NCI-H460 (cell line): ENCODE results near the gene PEBP1. TPM values are rescaled to one million over a fixed set of nuclear protein-coding genes. Genes with fewer than 3 reads are reported as not detected.

Experiments
- DNase-seq: peaks from one replicate; pipeline ENCODE4 v3.0.0-alpha.2; 2016; ENCODE audit warnings: low read depth; ENCODE audit errors: extremely low read depth
- total RNA-seq: library from RNA; depleted of rRNA; stranded (reverse); fragments of >200 nt; shearing (Covaris generic); gene quantifications from 2 replicates; pipeline ENCODE4 v1.2.3, GENCODE V29; 2014; rRNA removed

The PEBP1 gene
- total RNA-seq, 1 experiment from 2014 or later, result 89.5 TPM

- no peak for DNase-seq
Observed at GRCh38 chr12:118190266-118190665, 54.3 kb downstream of the PEBP1 start.

GRCh38 chr12:118193477-118193876 is 57.6 kb downstream of the PEBP1 start:
- DNase-seq, result no peak

GRCh38 chr12:118193958-118194357 is 58.0 kb downstream of the PEBP1 start:
- DNase-seq, result no peak

Other genes with a start within 250 kb of the PEBP1 start
- gene KSR2, start 167.1 kb upstream of the PEBP1 start, total RNA-seq, result not detected in 2 replicates
- gene RFC5, start 119.4 kb upstream of the PEBP1 start, total RNA-seq, result 39.8 and 40.7 TPM in 2 replicates
- gene WSB2, start 74.9 kb upstream of the PEBP1 start, total RNA-seq, result 105 and 111 TPM in 2 replicates
- 14.1 and 20.4 TPM in 2 replicates for gene VSIG10, start 32.1 kb upstream of the PEBP1 start, total RNA-seq
- gene TAOK3, start 236.8 kb downstream of the PEBP1 start, total RNA-seq, result 19.7 and 23.6 TPM in 2 replicates
- gene SUDS3, start 240.4 kb downstream of the PEBP1 start, total RNA-seq, result 42.3 and 45.8 TPM in 2 replicates